Measurements from ENCODE around the gene PHF21A.
"Not testable (repeated sequence)": the region's sequence is repeated elsewhere in the genome, so short reads cannot be mapped to it uniquely, and the experiment has no call there.

PHF21A gene

GRCh38 chr11:45919806-45920530, 201.3 kb downstream of the PHF21A start:
- DNase-seq, result no peak

DNA sequence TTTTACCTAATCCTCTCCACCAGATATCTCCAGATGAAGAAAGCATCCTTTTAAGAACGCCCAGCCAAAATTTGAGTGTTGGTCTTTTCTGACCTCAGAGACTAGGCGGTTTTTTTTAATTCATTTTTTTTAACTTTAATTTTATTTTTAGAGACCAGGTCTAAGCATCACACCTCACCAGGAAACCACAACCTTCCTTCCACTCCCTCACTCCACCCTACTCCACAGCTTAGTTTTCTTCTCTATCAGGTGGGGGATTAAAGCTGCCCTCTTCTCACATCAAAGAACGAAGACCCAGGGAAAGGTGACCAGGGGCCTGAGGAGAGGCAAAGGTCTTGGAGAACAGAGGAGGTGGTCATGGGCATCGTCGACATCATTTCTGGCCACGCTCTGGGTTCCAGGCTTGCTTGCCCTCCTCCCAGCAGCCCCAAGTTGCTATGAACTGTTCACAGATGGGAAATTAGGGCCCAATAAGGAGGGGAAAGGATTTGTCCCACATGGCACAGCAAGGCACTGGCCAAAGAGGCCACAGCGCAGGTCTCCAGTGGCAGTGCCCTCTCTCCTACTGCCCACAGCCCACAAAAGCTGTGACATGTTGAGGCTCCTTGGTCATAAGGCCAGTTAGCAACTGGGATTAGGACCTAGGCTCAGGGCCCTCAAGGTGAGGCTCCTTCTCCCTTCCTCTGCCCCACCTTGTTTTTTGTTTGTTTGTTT, 202.1 kb downstream of the PHF21A start:
- DNase-seq, result no peak

GRCh38 chr11:45918331-45918941, 202.8 kb downstream of the PHF21A start:
- DNase-seq, result peak; percentile 60

GRCh38 chr11:45917623-45918330, 203.5 kb downstream of the PHF21A start, which contains the start of gene PEX16:
Gene PEX16 (minus strand): TSS chr11:45917877. CDS start chr11:45917811, 66 bp downstream.
- DNase-seq, result peak; percentile 98

- no peak for DNase-seq
Observed at GRCh38 chr11:45917286-45917622, 204.0 kb downstream of the PHF21A start.

GRCh38 chr11:45915446-45915845, 205.8 kb downstream of the PHF21A start:
- no peak for DNase-seq

DNA sequence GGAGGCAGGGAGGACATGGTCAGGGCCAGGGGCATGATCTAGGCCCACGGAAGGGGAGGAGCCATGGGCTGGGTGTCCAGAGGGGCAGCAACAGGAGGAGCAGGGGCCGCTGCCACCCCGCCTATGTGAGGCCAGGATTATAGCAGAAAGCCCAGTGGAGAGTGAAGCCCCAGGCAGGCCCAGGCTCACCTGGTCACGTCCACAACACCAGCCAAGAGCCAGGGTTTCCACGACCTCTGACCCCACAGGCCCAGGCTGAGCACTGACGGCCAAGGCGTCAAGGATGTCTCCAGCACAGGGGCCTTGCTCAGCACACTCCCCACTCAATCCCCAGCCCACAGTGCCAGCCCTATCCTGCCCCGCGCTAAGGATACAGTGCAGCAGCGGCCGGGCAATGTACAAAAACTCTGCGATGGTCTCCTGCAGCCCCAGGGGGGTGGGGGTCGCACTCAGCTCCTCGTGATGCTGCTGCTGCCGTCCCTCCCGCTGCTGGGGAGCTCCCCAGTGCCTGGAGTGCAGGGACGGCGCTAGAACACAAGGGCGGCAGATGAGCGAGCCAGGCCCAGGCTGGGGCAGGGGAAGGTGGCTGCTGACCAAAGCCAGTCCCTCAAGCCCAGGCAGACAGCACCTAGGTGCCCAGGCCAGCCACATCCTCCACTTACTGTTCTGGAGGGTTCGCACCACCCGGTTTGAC, 207.2 kb downstream of the PHF21A start:
- DNase-seq, result no peak

- no peak for DNase-seq
Observed at GRCh38 chr11:45913514-45913913, 207.7 kb downstream of the PHF21A start.

- DNase-seq, result no peak
Observed at GRCh38 chr11:45910623-45911022, 210.6 kb downstream of the PHF21A start.

DNA sequence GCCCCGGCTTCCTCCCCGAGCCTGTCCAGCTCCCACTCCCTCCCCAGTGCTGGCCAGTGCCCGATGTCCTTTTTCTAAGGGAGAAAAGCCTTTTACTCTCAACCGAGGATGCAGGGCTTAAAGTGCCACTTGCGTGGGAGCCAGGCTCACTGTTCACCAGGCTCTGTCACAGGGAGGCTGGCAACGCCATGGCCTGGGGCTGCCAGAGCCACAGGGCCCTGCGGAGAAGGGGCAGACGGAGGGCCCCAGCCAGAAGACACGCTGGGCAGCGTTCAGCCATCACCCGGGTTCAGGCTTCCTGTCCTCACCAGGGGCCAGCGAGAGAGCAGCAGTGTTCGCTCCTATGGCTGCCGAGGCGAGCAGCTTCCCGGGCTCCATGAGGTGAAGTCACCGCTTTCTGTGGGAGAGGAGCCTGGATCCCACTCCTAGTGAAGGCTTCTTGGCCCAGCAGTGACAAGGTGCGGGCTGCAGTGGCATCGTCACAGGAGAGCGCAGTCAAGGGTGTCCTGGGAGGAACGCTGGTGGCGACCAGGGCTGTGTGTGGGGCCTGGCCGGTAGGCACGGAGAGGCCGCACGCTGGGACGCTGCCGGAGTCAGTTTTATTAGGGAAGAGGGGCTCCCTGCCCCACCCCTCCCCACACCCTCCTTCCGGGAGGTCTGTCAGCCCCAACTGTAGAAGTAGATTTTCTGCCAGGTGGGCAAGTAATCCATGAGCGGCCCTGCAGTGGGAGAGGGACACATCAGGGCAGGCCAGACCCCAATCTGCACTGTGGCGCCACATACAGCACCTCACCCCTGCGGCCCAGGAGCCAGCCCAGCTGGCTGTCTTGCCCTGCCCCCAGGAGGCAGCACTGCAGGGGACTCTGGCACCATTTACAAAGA, 211.4 kb downstream of the PHF21A start:
- DNase-seq, result no peak

DNA sequence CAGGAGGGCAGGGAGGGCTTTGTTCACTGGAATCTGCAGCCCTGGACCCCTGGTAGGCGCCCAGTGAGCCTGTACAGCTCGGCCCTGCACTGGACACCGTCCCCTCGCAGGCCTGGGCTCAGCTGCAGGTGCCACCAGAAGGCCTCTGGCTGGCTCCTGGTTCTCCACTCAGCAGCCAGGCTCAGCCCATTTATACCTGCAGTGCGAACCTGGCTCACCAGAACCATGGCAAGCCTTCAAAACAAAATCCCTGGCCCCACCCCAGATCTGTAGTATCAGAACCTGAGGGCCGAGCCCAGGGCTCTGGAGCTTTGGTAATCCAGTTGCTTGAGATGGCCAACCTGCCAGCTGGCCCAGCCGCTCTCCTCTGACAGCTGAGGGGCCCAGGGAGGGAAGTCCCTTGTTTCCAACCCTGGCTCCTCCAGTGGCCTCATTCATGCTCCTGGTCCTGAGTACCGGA, 213.3 kb downstream of the PHF21A start:
- DNase-seq, result no peak

GRCh38 chr11:45906965-45907611, 214.2 kb downstream of the PHF21A start, which contains the start of gene FREY1:
Gene FREY1 (minus strand): TSS chr11:45907271. CDS start chr11:45907245, 26 bp downstream.
- no peak for DNase-seq

DNA sequence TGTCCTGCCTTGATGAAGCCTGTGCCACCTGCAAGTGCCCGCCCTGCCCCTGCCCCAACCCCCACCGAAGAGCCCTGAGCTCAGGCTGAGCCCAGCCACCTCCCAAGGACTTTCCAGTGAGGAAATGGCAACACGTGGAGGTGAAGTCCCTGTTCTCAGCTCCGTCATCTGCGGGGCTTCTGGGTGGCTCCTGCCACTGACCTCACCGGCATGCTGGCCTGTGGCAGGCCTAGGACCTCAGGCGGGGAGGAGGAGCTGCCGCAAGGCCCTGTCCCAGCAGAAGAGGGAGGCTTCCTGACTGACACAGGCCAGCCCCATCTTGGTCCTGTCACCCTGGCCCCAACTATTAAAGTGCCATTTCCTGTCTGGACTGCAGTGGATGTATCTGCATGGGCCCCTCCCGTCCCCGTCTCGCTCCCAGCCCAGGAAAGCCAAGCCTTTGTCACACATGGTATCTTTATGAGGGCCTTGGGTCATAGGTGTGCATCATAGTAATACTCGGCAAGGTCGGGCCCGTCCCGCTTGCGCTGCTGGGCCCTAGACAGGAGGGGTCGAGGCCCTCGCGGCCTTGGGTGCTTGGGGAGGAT, 215.1 kb downstream of the PHF21A start:
- DNase-seq, result no peak

- not testable (repeated sequence) for DNase-seq
Observed at GRCh38 chr11:45905576-45905975, 215.7 kb downstream of the PHF21A start.

GRCh38 chr11:45905095-45905494, 216.2 kb downstream of the PHF21A start:
- DNase-seq, result no peak

DNA sequence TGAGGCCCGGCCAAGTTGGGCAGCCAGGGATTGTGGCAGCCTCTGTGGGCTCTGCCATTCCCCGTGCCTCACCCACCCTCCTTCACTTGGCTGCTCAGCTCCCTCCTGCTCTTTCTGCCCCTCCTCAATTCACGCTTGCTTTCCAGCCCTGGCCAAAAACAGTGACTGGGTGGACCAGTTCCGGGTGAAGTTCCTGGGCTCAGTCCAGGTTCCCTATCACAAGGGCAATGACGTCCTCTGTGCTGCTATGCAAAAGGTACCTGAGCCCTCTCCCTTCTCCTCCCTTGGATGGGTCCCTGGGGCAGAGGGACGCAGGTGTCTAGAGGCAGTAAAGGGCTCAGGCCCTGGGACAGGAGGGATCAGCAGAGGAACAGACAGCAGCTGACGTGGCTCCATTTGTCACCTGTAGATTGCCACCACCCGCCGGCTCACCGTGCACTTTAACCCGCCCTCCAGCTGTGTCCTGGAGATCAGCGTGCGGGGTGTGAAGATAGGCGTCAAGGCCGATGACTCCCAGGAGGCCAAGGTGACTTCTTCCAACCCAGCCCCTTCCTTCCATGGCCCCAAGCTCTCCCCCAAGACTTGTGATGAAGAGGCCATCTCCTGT, 216.8 kb downstream of the PHF21A start:
- no peak for DNase-seq

GRCh38 chr11:45902452-45903380, 218.5 kb downstream of the PHF21A start:
- DNase-seq, result no peak

DNA sequence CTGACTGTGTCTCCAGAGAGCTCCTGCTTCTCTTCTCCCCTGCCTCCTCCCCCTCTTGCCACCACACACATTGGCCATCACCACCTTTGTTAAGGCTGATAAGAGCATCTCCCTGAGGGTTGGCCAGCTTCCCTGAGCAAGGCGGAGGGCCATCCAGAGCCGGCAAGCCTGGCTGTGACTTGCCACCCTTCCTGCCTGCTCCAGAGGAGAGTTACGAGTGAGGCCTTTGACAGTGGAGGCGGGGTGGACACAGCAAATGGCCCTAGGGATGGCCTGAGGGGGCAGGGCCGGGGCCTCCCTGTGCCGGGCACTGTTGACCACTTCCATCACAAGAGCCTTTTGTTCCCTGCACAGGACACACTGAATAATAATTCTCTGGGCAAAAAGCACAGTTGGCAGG, 219.6 kb downstream of the PHF21A start:
- DNase-seq, result no peak
